ENCODE results near the gene ERICH6B. TPM values are rescaled to one million over a fixed set of nuclear protein-coding genes. Genes with fewer than 3 reads are reported as not detected.
"Not testable (repeated sequence)": the region's sequence is repeated elsewhere in the genome, so short reads cannot be mapped to it uniquely, and the experiment has no call there.

ERICH6B gene
- not detected for total RNA-seq

DNA sequence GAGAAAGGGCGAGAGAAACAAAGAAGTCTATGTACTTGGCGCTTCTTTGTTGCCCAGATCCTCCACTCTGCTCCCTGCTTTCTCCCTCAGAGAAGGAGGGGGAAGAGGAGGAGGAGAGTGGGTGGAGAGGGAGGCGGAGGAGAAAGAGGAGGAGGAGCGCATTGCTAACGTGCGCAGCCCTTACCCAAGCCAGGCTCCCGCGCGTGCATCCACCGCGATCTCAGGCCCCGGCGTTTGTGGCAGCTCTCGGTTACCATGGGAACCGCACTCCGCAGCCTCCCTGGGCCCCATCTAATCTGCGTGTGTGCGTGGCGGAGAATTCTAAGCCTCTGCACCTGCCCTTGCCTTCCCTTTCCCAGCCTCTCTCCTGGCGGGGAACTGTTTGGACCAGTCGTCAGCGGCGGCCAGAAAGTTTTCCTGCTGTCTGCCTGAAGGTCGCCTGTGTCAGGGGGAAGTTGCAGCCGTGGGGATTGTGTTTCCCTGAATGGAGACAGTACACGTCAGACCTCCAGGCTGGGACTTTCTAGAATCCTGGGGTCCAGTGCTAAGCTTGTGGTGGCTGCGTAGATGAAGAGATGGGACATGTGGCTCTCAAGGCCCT, at the start of gene ERICH6B:
ERICH6B (minus strand) TSS at position 239 of the 601 bp plus-strand sequence. CDS start 18,734 bp downstream, outside the sequence.
- H3K4me1 ChIP-seq (ENCODE audit: insufficient read depth, low read length): no peaks in the 10 kb centered on the region
- H3K4me3 ChIP-seq (ENCODE audit: low read length): no peak within 1 kb of the TSS
- H3K9me3 ChIP-seq (ENCODE audit: low read depth, low read length): no peaks in the 10 kb centered on the region
- H3K27me3 ChIP-seq (ENCODE audit: insufficient read depth, low read length): peaks cover 13% of the 10 kb centered on the region

DNA sequence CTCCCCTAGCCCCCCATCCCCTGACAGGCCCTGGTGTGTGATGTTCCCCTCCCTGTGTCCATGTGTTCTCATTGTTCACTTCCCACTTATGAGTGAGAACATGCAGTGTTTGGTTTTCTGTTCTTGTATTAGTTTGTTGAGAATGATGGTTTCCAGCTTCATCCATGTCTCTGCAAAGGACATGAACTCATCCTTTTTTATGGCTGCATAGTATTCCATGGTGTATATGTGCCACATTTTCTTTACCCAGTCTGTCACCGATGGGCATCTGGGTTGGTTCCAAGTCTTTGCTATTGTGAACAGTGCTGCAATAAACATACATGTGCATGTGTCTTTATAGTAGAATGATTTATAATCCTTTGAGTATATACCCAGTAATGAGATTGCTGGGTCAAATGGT, 47.4 kb upstream of the ERICH6B start:
- not testable (repeated sequence) for H3K4me3 ChIP-seq (ENCODE audit: low read length); H3K9me3 ChIP-seq (ENCODE audit: low read depth, low read length); H3K4me1 ChIP-seq (ENCODE audit: insufficient read depth, low read length); H3K27me3 ChIP-seq (ENCODE audit: insufficient read depth, low read length)

DNA sequence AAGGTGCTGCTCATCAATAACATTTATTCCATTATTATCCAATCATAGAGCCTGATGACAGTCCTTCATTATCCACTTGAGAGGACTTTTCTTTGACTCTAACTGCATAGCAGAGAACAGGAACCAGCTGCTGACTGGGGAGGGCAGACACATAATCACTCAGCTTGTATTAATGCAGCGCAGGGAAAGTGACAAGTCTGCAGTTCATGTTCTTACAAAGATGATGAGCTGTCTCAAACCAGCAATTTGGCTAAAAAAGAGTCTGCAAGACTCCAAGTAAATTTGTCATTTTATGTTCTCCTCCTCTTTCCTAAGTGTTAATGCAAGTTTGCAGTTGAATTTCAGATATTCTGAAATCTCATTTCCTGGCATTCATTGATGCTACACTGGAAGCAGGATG, 46.6 kb upstream of the ERICH6B start:
- H3K27me3 ChIP-seq (ENCODE audit: insufficient read depth, low read length): no peaks in the 10 kb centered on the region
- H3K4me1 ChIP-seq (ENCODE audit: insufficient read depth, low read length): no peaks in the 10 kb centered on the region
- H3K4me3 ChIP-seq (ENCODE audit: low read length): no peak overlapping the region
- no peaks in the 10 kb centered on the region for H3K9me3 ChIP-seq (ENCODE audit: low read depth, low read length)

GRCh38 chr13:45660458-45660857, 44.9 kb upstream of the ERICH6B start:
- H3K9me3 ChIP-seq (ENCODE audit: low read depth, low read length); H3K27me3 ChIP-seq (ENCODE audit: insufficient read depth, low read length); H3K4me3 ChIP-seq (ENCODE audit: low read length); H3K4me1 ChIP-seq (ENCODE audit: insufficient read depth, low read length): not testable (repeated sequence)

DNA sequence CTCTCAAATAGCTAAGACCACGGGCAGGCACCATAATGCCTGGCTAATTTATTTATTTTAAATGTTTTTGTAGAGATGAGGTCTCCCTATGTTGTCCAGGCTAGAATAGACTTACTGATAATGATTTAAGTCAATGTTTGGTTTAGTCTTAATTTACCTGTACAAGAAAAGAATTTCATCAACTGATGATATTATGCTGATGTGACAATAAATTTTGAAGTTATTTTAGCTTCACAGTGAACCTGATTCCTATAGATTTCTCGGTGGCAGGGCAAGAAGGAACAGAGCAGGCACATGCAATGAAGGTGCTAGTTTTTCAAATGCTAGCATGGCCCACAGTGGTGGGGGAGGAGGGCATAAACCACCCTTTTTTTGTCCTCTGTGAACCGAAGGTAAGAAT, 44.0 kb upstream of the ERICH6B start:
- no peaks in the 10 kb centered on the region for H3K4me1 ChIP-seq (ENCODE audit: insufficient read depth, low read length)
- H3K4me3 ChIP-seq (ENCODE audit: low read length): no peak overlapping the region
- no peaks in the 10 kb centered on the region for H3K9me3 ChIP-seq (ENCODE audit: low read depth, low read length)
- H3K27me3 ChIP-seq (ENCODE audit: insufficient read depth, low read length): no peaks in the 10 kb centered on the region

- no peaks in the 10 kb centered on the region for H3K4me1 ChIP-seq (ENCODE audit: insufficient read depth, low read length)
These were observed 43.2 kb upstream of the ERICH6B start for GRCh38 chr13:45658586-45659235.

GRCh38 chr13:45654633-45655349, 39.3 kb upstream of the ERICH6B start:
- Histone ChIP-seq H3K4me1 (ENCODE audit: insufficient read depth, low read length) (no peaks in the 10 kb centered on the region), H3K9me3 (ENCODE audit: low read depth, low read length) (no peaks in the 10 kb centered on the region), H3K27me3 (ENCODE audit: insufficient read depth, low read length) (no peaks in the 10 kb centered on the region), H3K4me3 (ENCODE audit: low read length) (no peak overlapping the region)

More at GRCh38 chr13:45658586-45659235, 43.2 kb upstream of the ERICH6B start:
- no peaks in the 10 kb centered on the region for H3K9me3 ChIP-seq (ENCODE audit: low read depth, low read length)
- no peaks in the 10 kb centered on the region for H3K27me3 ChIP-seq (ENCODE audit: insufficient read depth, low read length)
- no peak overlapping the region for H3K4me3 ChIP-seq (ENCODE audit: low read length)

DNA sequence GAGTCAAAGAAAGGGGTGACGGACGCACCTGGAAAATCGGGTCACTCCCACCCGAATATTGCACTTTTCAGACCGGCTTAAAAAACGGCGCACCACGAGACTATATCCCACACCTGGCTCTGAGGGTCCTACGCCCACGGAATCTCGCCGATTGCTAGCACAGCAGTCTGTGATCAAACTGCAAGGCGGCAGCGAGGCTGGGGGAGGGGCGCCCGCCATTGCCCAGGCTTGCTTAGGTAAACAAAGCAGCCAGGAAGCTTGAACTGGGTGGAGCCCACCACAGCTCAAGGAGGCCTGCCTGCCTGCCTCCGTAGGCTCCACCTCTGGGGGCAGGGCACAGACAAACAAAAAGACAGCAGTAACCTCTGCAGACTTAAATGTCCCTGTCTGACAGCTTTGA, 29.7 kb upstream of the ERICH6B start:
- H3K4me3 ChIP-seq (ENCODE audit: low read length); H3K27me3 ChIP-seq (ENCODE audit: insufficient read depth, low read length); H3K9me3 ChIP-seq (ENCODE audit: low read depth, low read length); H3K4me1 ChIP-seq (ENCODE audit: insufficient read depth, low read length): not testable (repeated sequence)

GRCh38 chr13:45642159-45642558, 26.6 kb upstream of the ERICH6B start:
- H3K9me3 ChIP-seq (ENCODE audit: low read depth, low read length); H3K27me3 ChIP-seq (ENCODE audit: insufficient read depth, low read length); H3K4me3 ChIP-seq (ENCODE audit: low read length); H3K4me1 ChIP-seq (ENCODE audit: insufficient read depth, low read length): not testable (repeated sequence)

GRCh38 chr13:45635291-45635690, 19.8 kb upstream of the ERICH6B start:
- H3K4me1 ChIP-seq (ENCODE audit: insufficient read depth, low read length); H3K9me3 ChIP-seq (ENCODE audit: low read depth, low read length); H3K27me3 ChIP-seq (ENCODE audit: insufficient read depth, low read length); H3K4me3 ChIP-seq (ENCODE audit: low read length): not testable (repeated sequence)

DNA sequence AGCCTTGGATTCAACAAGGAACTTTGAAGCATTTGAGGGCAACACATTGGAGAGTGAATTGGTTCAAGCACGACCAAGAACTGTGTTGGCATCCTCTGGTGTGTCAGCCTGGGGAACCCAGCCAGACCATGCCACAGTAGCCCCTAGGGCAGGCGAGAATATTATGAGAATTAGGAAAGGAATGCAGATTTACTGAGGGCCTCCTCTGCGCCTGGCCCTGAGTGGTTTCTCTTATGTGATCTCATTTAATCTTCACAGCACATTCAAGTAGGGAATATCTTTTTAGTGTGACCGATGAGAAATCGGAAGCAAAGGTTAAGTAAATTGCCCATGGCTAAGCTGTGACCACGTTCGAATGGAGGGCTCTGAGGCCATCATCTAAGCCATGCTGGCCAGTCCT, 15.3 kb upstream of the ERICH6B start:
- Histone ChIP-seq H3K27me3 (ENCODE audit: insufficient read depth, low read length) (no peaks in the 10 kb centered on the region), H3K9me3 (ENCODE audit: low read depth, low read length) (no peaks in the 10 kb centered on the region), H3K4me3 (ENCODE audit: low read length) (no peak overlapping the region), H3K4me1 (ENCODE audit: insufficient read depth, low read length) (no peaks in the 10 kb centered on the region)

- H3K27me3 ChIP-seq (ENCODE audit: insufficient read depth, low read length): no peaks in the 10 kb centered on the region
- H3K9me3 ChIP-seq (ENCODE audit: low read depth, low read length): no peaks in the 10 kb centered on the region
- no peak overlapping the region for H3K4me3 ChIP-seq (ENCODE audit: low read length)
- no peaks in the 10 kb centered on the region for H3K4me1 ChIP-seq (ENCODE audit: insufficient read depth, low read length)
These were observed 14.4 kb upstream of the ERICH6B start for GRCh38 chr13:45629940-45630339.

DNA sequence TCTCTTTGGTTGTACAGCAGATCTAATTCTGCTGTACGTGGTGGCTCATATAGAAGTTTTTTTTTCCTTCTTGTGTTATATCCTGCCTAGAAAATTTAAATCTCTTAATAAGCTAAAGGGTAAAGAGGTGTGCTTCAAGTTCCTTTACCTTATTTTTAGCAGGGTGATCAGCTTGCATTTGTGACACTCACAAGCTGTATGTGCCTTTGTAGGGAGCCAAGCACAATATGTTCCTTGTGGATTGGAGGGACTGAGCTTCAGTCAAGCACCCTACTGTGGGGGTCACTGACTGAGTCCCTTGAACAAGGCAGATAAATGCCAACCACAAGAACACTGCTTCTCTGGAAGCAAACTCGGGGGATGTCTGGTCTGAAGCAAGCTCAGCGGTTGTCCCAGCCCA, 12.6 kb upstream of the ERICH6B start:
- no peaks in the 10 kb centered on the region for H3K4me1 ChIP-seq (ENCODE audit: insufficient read depth, low read length)
- H3K4me3 ChIP-seq (ENCODE audit: low read length): no peak overlapping the region
- no peaks in the 10 kb centered on the region for H3K27me3 ChIP-seq (ENCODE audit: insufficient read depth, low read length)
- H3K9me3 ChIP-seq (ENCODE audit: low read depth, low read length): no peaks in the 10 kb centered on the region

DNA sequence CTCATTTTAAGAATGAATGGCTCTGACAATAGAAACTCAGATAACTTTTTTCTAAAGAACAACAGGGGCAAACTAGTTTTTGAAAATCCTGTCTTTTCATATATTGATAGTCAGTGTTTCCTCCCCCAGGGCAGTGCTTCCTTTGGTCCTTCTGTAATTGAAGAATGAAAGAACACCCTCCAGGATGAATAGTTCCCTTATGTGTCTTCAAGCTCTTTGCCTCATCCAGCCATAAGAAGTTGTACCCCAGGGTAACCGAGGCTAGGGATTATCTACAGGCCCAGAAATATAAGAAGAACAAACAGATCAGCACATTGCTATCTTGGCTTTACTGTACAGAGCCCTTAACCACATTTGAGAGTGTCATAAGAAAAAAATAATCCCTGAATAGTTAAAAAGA, 12.1 kb upstream of the ERICH6B start:
- no peaks in the 10 kb centered on the region for H3K27me3 ChIP-seq (ENCODE audit: insufficient read depth, low read length)
- H3K9me3 ChIP-seq (ENCODE audit: low read depth, low read length): no peaks in the 10 kb centered on the region
- H3K4me3 ChIP-seq (ENCODE audit: low read length): no peak overlapping the region
- H3K4me1 ChIP-seq (ENCODE audit: insufficient read depth, low read length): no peaks in the 10 kb centered on the region

GRCh38 chr13:45626731-45627374, 11.3 kb upstream of the ERICH6B start:
- Histone ChIP-seq H3K27me3 (ENCODE audit: insufficient read depth, low read length) (no peaks in the 10 kb centered on the region), H3K4me1 (ENCODE audit: insufficient read depth, low read length) (no peaks in the 10 kb centered on the region), H3K9me3 (ENCODE audit: low read depth, low read length) (no peaks in the 10 kb centered on the region), H3K4me3 (ENCODE audit: low read length) (no peak overlapping the region)

Data from mononuclear cell (primary cell).